Measurements from ENCODE around the gene FCN2. TPM values are rescaled to one million over a fixed set of nuclear protein-coding genes. Genes with fewer than 3 reads are reported as not detected.

The FCN2 gene
- total and polyA plus RNA-seq, 8 donors: not detected

- H3K27ac ChIP-seq: no peak overlapping the region
- intact Hi-C loops (cut with DNase I): no loop called here
- no peak for TF ChIP-seq CTCF (IDR thresholded peaks at IDR 0.05)
- H3K27me3 ChIP-seq: no peaks in the 10 kb centered on the region
- H3K36me3 ChIP-seq: peaks cover 0 to 2% of the 10 kb centered on the region in 2 donors
- H3K4me1 ChIP-seq: no peaks in the 10 kb centered on the region
- no peak for ATAC-seq
- no peak for DNase-seq
- no peak overlapping the region for H3K4me3 ChIP-seq
- no peaks in the 10 kb centered on the region for H3K9me3 ChIP-seq
Observed at GRCh38 chr9:134837529-134837928, 43.1 kb upstream of the FCN2 start.

GRCh38 chr9:134838651-134839454 is 41.8 kb upstream of the FCN2 start:
- Histone ChIP-seq H3K4me3 (no peak overlapping the region), H3K9me3 (no peaks in the 10 kb centered on the region), H3K27ac (no peak overlapping the region), H3K27me3 (no peaks in the 10 kb centered on the region), H3K36me3 (peaks cover 0 to 5% of the 10 kb centered on the region in 2 donors), H3K4me1 (no peaks in the 10 kb centered on the region)
- peak in 1 of 4 donors; percentile 62 for DNase-seq
- ATAC-seq: no peak
- no peak for TF ChIP-seq CTCF (IDR thresholded peaks at IDR 0.05)
- intact Hi-C loops (cut with DNase I): no loop called here

GRCh38 chr9:134839455-134840125 is 41.0 kb upstream of the FCN2 start:
- intact Hi-C loops (cut with DNase I): no loop called here
- no peaks in the 10 kb centered on the region for H3K27me3 ChIP-seq
- H3K4me1 ChIP-seq: no peaks in the 10 kb centered on the region
- no peaks in the 10 kb centered on the region for H3K9me3 ChIP-seq
- peaks cover 0 to 5% of the 10 kb centered on the region in 2 donors for H3K36me3 ChIP-seq
- ATAC-seq (no peak), DNase-seq (peak in 1 of 4 donors; percentile 62)
- H3K4me3 ChIP-seq: no peak overlapping the region
- H3K27ac ChIP-seq: no peak overlapping the region
- no peak for TF ChIP-seq CTCF (IDR thresholded peaks at IDR 0.05)

- ATAC-seq: no peak
- intact Hi-C loops (cut with DNase I): no loop called here
Observed at GRCh38 chr9:134840511-134840910, 40.1 kb upstream of the FCN2 start.

More at GRCh38 chr9:134840511-134840910, 40.1 kb upstream of the FCN2 start:
- no peak for DNase-seq
- TF ChIP-seq CTCF (IDR thresholded peaks at IDR 0.05): no peak
- Histone ChIP-seq H3K27me3 (no peaks in the 10 kb centered on the region), H3K9me3 (no peaks in the 10 kb centered on the region), H3K4me3 (no peak overlapping the region), H3K27ac (no peak overlapping the region), H3K4me1 (no peaks in the 10 kb centered on the region), H3K36me3 (peaks cover 0 to 5% of the 10 kb centered on the region in 2 donors)

Measured in left lung (tissue), 10 donors.